Measurements from ENCODE around the gene ZDHHC11B. TPM values are rescaled to one million over a fixed set of nuclear protein-coding genes. Genes with fewer than 3 reads are reported as not detected.
"Not testable (repeated sequence)": the region's sequence is repeated elsewhere in the genome, so short reads cannot be mapped to it uniquely, and the experiment has no call there.

Gene ZDHHC11B
- total and polyA plus RNA-seq, 2 donors (not counting 1 experiment from before 2014, with no cell fraction given), result 0.52 TPM; not detected in 1

- H3K4me1 ChIP-seq (ENCODE audit: control insufficient read depth in 2 of 2, insufficient read depth in 2 of 2, low read length in 2 of 2), result no peaks in the 10 kb centered on the region
- Mint-ChIP-seq H3K4me3 (no peak overlapping the region), H3K4me1 (no peaks in the 10 kb centered on the region), H3K27me3 (peaks cover 33% of the 10 kb centered on the region), H3K27ac (no peak overlapping the region), H3K9me3 (ENCODE audit: insufficient read depth) (peaks cover 14% of the 10 kb centered on the region)
- no peak overlapping the region for H3K27ac ChIP-seq (ENCODE audit: low read length in 2 of 2)
- H3K4me3 ChIP-seq (ENCODE audit: control extremely low read depth in 1 of 5, extremely low read depth in 1 of 5, insufficient read depth in 1 of 5, low read depth in 2 of 5, low read length in 4 of 5), result no peak overlapping the region
- intact Hi-C loops (cut with micrococcal nuclease), result no loop called here
- H3K27me3 ChIP-seq (replicated peaks in 1 of 4; ENCODE audit: control extremely low read depth in 1 of 4, control insufficient read depth in 3 of 4, insufficient read depth in 4 of 4, low read length in 3 of 4), result peaks cover 0 to 4% (median 2%) of the 10 kb centered on the region in 4 experiments
- WGBS (ENCODE audit: insufficient coverage), result 96% methylated on average over 6 of the region's 7 CpGs
- no peak overlapping the region for H3K4me2 ChIP-seq (replicated peaks; ENCODE audit: low read depth, low read length, poor library complexity, severe bottlenecking)
- no peak for DNase-seq
- no peak for ATAC-seq (ENCODE audit: low read depth)
- CTCF ChIA-PET, result no interaction called here
- H3K36me3 ChIP-seq (replicated peaks in 1 of 2; ENCODE audit: control extremely low read depth in 1 of 2, control insufficient read depth in 1 of 2, extremely low read depth in 1 of 2, insufficient read depth in 2 of 2, low read length in 1 of 2), result no peaks in the 10 kb centered on the region
- H3K9me3 ChIP-seq (ENCODE audit: control extremely low read depth in 1 of 3, control insufficient read depth in 2 of 3, insufficient read depth in 1 of 3, low read length in 2 of 3), result peaks cover 0 to 12% (median 10%) of the 10 kb centered on the region in 3 donors
- H4K20me1 ChIP-seq (ENCODE audit: control insufficient read depth, insufficient read depth, low read length, poor library complexity, severe bottlenecking), result no peaks in the 10 kb centered on the region
- TF ChIP-seq EZH2 (IDR thresholded peaks at IDR 0.05; ENCODE audit: borderline replicate concordance, insufficient read depth, low read depth, low read length, poor library complexity, severe bottlenecking) (no peak), CTCF (IDR thresholded peaks at IDR 0.05) (no peak)
- H2AFZ ChIP-seq (ENCODE audit: insufficient read depth, low read depth, low read length, poor library complexity, severe bottlenecking), result no peak overlapping the region
- POLR2A ChIA-PET, result no interaction called here
- no peaks in the 10 kb centered on the region for H3K79me2 ChIP-seq (ENCODE audit: control insufficient read depth, insufficient read depth, low read length)
- no peak overlapping the region for H3K9ac ChIP-seq (ENCODE audit: low read length)
Measured at GRCh38 chr5:717143-717542, 67.4 kb downstream of the ZDHHC11B start.

- H3K27me3 ChIP-seq (replicated peaks in 1 of 4; ENCODE audit: control extremely low read depth in 1 of 4, control insufficient read depth in 3 of 4, insufficient read depth in 4 of 4, low read length in 3 of 4); CTCF ChIA-PET; DNase-seq; H3K4me2 ChIP-seq (replicated peaks; ENCODE audit: low read depth, low read length, poor library complexity, severe bottlenecking); POLR2A ChIA-PET; H2AFZ ChIP-seq (ENCODE audit: insufficient read depth, low read depth, low read length, poor library complexity, severe bottlenecking); H3K79me2 ChIP-seq (ENCODE audit: control insufficient read depth, insufficient read depth, low read length); H3K36me3 ChIP-seq (replicated peaks in 1 of 2; ENCODE audit: control extremely low read depth in 1 of 2, control insufficient read depth in 1 of 2, extremely low read depth in 1 of 2, insufficient read depth in 2 of 2, low read length in 1 of 2); H3K4me1 ChIP-seq (ENCODE audit: control insufficient read depth in 2 of 2, insufficient read depth in 2 of 2, low read length in 2 of 2); H3K4me3 Mint-ChIP-seq; ATAC-seq (ENCODE audit: low read depth); intact Hi-C loops (cut with micrococcal nuclease); H3K9ac ChIP-seq (ENCODE audit: low read length); H3K4me3 ChIP-seq (ENCODE audit: control extremely low read depth in 1 of 5, extremely low read depth in 1 of 5, insufficient read depth in 1 of 5, low read depth in 2 of 5, low read length in 4 of 5); H3K27ac Mint-ChIP-seq; H4K20me1 ChIP-seq (ENCODE audit: control insufficient read depth, insufficient read depth, low read length, poor library complexity, severe bottlenecking); H3K4me1 Mint-ChIP-seq; H3K27ac ChIP-seq (ENCODE audit: low read length in 2 of 2): not testable (repeated sequence)
- WGBS (ENCODE audit: insufficient coverage), result no CpG with 5 or more reads among the region's 4 CpGs
- Mint-ChIP-seq H3K27me3 (peaks cover 33% of the 10 kb centered on the region), H3K9me3 (ENCODE audit: insufficient read depth) (peaks cover 14% of the 10 kb centered on the region)
- peaks cover 0 to 12% (median 10%) of the 10 kb centered on the region in 3 donors for H3K9me3 ChIP-seq (ENCODE audit: control extremely low read depth in 1 of 3, control insufficient read depth in 2 of 3, insufficient read depth in 1 of 3, low read length in 2 of 3)
Measured at GRCh38 chr5:716740-717139, 67.8 kb downstream of the ZDHHC11B start.

GRCh38 chr5:715636-716035 lies 68.9 kb downstream of the ZDHHC11B start:
- H3K4me2 ChIP-seq (replicated peaks; ENCODE audit: low read depth, low read length, poor library complexity, severe bottlenecking); H3K36me3 ChIP-seq (replicated peaks in 1 of 2; ENCODE audit: control extremely low read depth in 1 of 2, control insufficient read depth in 1 of 2, extremely low read depth in 1 of 2, insufficient read depth in 2 of 2, low read length in 1 of 2); intact Hi-C loops (cut with micrococcal nuclease); H3K4me1 Mint-ChIP-seq; ATAC-seq (ENCODE audit: low read depth); H2AFZ ChIP-seq (ENCODE audit: insufficient read depth, low read depth, low read length, poor library complexity, severe bottlenecking); H3K27ac ChIP-seq (ENCODE audit: low read length in 2 of 2); H3K79me2 ChIP-seq (ENCODE audit: control insufficient read depth, insufficient read depth, low read length); H3K27ac Mint-ChIP-seq; H3K4me1 ChIP-seq (ENCODE audit: control insufficient read depth in 2 of 2, insufficient read depth in 2 of 2, low read length in 2 of 2); H3K4me3 Mint-ChIP-seq; H3K4me3 ChIP-seq (ENCODE audit: control extremely low read depth in 1 of 5, extremely low read depth in 1 of 5, insufficient read depth in 1 of 5, low read depth in 2 of 5, low read length in 4 of 5); DNase-seq; H4K20me1 ChIP-seq (ENCODE audit: control insufficient read depth, insufficient read depth, low read length, poor library complexity, severe bottlenecking); CTCF ChIA-PET; POLR2A ChIA-PET; H3K9ac ChIP-seq (ENCODE audit: low read length): not testable (repeated sequence)
- Histone ChIP-seq H3K9me3 (ENCODE audit: control extremely low read depth in 1 of 3, control insufficient read depth in 2 of 3, insufficient read depth in 1 of 3, low read length in 2 of 3) (peaks cover 0 to 12% (median 8%) of the 10 kb centered on the region in 3 donors), H3K27me3 (replicated peaks in 1 of 4; ENCODE audit: control extremely low read depth in 1 of 4, control insufficient read depth in 3 of 4, insufficient read depth in 4 of 4, low read length in 3 of 4) (peaks cover 0 to 11% (median 7%) of the 10 kb centered on the region in 4 experiments)
- Mint-ChIP-seq H3K9me3 (ENCODE audit: insufficient read depth) (peaks cover 14% of the 10 kb centered on the region), H3K27me3 (peaks cover 29% of the 10 kb centered on the region)
- WGBS (ENCODE audit: insufficient coverage), result 80% methylated on average over 2 of the region's 4 CpGs
